ENCODE results near the gene RFPL1. TPM values are rescaled to one million over a fixed set of nuclear protein-coding genes. Genes with fewer than 3 reads are reported as not detected.
"Not testable (repeated sequence)": the region's sequence is repeated elsewhere in the genome, so short reads cannot be mapped to it uniquely, and the experiment has no call there.

The RFPL1 gene
- polyA plus RNA-seq (ENCODE audit: insufficient read length in 12 of 12): under 1 TPM in 6 of 12 donors, not detected in 6; 0.09 to 0.52 (median 0.25) TPM
- long read RNA-seq, donor 1: 0 reads
- long read RNA-seq, donor 2: 0 reads
- long read RNA-seq, donor 3: 0 reads
- long read RNA-seq, donor 4: 0 reads
- long read RNA-seq, donor 5: 0 reads
- long read RNA-seq, donor 6: 0 reads
- long read RNA-seq, donor 7: 0 reads
- long read RNA-seq, donor 8: 0 reads
- long read RNA-seq, donor 9: 0 reads
- long read RNA-seq, donor 10: 0 reads
- long read RNA-seq, donor 11: 0 reads

DNA sequence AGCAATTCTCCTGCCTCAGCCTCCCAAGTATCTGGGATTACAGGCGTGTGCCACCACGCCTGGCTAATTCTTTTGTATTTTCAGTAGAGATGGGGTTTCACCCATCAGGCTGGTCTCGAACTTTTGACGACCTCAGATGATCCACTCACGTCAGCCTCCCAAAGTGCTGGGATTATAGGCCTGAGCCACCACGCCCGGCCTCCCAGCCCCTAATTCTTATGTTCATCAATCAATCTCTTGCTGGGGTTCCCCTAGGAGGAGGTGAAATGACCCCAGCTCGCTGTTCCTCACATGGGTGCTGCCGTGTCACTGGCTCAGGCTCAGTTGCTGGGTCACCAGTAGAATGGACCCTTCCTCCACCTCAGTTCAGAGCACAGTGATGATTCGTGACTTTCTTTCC, at the start of gene RFPL1:
Gene RFPL1 (plus strand): TSS at position 301 of the 400 bp plus-strand sequence.
- DNase-seq: not testable (repeated sequence)

DNA sequence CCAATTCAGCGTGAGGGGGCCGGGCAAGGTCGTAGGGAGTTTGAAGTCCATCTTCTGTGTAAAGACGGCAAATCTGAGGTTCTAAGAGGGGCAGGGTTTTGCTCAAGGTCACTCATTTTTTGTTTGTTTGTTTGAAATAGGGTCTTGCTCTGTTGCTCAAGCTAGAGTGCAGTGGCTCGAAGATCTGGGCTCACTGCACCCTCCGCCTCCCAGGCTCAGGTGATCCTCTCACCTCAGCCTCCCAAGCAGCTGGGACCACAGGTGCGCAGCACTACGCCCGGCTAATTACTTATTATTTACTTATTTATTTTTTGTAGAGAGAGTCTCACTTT, 49.7 kb upstream of the RFPL1 start:
- DNase-seq: no peak

DNA sequence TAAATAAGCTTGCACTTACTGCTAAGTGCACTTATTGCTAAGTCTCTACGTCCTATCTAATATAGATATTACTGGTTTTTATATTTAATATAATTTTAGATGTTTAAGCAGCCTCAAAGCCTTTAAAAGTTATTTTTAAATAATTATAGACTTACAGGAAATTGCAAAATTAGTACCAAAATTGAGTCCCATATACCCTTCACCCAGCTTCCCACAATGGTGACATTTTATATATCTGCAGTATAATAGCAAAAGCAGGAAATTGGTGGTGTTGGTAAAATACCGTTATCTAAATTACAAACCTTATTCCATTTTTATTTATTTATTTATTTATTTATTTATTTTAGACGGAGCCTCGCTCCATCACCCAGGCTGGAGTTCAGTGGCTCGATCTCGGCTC, 48.1 kb upstream of the RFPL1 start:
- DNase-seq: no peak

DNA sequence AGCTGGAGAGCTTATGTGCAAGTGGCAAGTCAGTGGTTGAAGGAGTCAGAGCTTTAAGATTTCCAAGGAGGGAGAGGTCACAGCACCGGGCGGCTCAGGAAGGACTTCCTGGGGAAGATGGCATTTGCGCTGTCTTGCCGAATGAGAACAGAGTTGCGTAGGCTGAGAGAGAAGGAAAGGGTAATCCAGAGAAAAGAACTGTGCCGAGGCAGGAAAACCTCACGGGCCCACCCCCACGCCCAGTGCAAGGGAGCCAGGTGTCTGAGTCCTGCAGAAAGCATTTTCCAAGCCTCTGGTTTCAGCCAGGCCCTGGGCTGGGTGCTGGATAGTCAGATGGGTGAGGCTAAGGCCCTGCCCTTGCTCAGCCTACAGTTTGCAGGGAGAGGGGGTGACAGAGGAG, 46.8 kb upstream of the RFPL1 start:
- no peak for DNase-seq

DNA sequence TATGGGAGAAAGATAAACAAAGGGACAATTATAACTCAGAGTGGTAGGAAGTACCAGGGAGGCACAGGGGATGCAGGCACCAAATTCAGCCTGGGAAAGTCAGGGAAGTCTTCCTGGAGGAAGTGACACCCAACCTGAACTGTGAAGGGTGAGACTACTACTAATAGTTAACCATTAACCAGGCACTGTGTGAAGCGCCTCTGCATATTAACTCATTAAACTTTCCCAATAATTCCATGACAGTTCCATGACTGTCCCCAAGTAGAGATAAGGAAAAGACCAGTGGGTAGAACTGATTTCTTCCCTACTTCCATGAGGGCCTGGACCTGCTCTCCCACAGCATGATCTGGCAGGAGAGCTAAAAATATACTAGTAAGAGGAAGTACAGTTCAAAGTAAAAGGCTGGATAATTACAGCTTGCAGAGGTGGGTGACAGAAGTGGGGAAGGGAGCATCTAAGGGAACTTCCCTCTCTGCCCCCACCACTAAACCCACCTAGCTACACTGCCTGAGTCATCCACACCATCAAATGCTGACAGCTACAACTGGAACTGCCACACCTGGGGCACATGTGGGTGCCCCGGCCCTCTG, 45.3 kb upstream of the RFPL1 start:
- no peak for DNase-seq

DNA sequence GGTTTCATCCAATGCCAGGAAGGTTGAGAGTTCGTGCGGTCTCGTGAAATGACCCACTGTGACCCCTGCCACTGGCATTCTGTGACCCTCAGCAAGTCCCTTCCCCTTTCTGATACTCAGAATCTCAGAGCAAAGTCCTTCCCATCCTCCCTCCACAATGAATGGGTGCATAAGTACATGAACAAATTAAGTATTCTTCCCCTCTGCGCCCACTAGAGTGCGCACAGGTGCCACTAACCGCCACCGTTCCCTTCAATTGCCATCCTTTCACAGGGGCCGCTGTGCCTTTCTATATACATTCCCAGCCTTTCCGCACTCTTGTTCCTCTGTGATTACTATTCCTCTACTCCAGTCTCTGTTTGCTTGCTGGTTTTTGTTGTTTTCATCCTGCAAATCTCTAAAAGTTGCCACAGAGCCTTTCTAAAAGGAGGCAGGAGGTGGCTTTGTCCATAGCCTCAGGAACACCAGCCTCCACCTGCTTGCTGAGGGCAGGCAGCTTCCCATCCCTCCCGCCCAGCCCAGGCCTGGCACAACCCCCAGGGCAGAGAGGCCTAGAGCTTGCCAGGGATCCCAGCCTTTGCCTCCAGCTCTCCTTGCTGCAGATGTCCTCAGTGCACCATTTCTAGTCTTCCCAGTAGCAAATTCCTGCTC, 43.3 kb upstream of the RFPL1 start:
- peak; percentile 84 for DNase-seq

DNA sequence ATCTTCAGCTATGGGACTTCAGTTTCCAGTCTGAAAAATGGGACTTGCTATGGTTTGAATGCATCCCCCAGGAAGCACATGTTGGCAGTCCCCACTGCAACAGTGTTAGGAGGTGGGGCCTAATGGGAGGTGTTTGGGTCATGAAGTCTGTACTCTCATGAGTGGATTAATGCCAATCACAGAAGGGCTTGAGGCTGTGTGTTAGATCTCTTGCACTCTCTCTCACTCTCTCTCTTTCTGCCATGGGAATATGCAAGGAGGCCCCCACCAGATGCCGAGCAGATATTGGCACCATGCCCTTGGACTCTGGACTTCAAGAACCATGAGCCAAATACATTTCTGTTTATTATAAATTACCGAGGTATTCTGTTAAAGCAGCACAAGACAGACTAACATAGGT, 42.3 kb upstream of the RFPL1 start:
- no peak for DNase-seq

DNA sequence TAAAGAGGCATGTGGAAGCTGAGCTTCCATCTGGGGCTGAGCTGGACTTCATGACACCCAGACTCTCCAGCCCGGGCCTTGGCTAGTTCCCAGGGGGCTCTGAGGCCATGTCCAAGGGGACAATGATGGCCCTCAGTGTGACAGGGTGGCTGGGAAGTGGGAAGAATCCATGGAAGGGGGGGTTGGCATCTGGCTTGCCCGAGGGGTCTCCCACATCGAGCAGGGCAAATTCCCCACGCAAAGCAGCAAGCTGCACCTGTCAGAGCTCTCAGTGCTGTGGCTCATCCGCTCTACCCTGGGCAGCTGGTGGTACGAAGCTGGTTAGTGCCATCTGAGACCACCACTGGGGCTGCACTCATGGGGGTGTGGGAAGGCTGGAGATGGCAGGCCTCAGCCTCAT, 40.6 kb upstream of the RFPL1 start:
- DNase-seq: no peak

DNA sequence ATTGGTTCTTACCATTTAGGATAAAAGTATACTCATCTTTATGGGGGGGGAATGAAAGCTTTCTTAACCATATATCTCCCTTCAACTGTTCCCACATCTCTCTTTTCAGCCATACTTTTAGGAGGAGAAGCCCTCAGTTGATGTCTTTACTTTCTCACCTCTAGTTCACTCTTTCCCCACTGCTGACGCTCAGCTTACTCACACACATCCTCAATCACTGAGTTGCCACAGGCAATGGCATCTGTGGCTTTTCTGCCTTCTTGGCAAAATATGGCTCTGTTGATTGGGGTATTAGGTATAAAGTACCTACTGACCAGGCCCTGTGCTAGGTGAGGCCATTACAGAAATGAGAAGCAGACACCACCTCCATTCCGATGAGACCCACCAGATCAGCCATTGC, 37.8 kb upstream of the RFPL1 start:
- DNase-seq: no peak

DNA sequence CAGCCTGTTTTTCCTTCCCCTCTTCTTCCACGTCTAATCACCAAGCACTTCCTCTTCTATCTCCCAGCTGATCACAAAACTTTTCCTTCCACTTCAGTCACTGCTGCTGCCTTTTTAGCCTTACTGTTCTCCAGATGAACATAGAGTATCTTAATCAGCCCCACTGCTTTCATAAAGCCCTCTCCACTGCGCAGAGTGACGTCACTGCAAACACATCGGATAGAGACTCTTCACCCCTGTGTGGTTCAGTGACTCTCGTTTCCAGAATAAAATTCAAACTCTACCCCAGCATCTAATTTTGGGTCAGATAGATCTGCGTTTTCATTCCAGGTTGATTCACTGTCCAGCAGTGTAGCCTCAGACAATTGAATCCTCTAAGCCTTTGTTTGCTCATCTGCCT, 36.8 kb upstream of the RFPL1 start:
- DNase-seq: not testable (repeated sequence)

DNA sequence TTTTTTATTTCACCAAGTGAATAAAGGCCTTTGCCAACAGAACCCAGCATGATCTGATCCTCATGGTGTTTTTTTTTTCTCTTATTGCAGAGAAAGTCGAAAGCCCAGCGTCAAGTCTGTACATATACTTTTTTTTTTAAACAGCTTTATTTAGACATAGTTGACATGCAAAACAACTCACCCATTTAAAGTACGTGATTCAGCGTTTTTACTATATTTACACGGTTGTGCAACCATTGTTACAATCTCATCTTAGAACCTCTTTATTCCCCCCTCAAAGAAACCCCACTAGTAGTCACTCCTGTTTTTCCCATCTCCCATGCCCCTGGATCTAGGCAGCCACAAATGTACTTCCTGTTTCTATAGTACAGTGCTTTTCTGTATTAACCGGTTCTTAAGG, 29.4 kb upstream of the RFPL1 start:
- no peak for DNase-seq

DNA sequence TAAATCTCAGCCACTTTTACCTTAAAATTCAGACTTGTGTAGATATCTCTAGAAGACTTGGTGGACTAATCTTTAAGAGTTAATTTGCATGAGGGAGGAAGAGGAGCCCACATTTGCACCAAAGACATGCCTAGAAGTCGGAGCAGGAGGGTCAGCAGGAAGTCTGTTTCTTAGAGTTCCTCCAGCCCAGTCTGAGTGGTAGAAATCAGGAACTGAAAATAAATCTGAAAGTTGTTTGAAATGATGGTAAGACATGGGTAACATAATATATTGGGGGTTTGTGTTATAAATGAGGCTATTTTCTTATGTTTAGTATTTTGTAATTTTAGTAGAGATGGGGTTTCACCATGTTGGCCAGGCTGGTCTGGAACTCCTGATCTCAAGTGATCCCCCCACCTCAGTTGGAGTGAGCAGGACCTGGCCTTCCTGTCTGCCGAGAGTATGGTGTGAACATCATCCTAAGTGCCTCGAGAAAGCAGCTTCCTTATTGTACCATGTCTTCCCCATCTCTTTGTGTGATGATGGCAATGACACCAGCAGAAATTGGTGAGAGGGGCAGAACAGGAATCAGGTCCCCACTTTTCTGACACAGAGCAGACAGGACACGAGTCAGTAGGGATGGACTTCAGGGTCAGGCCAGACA, 26.7 kb upstream of the RFPL1 start:
- not testable (repeated sequence) for DNase-seq

DNA sequence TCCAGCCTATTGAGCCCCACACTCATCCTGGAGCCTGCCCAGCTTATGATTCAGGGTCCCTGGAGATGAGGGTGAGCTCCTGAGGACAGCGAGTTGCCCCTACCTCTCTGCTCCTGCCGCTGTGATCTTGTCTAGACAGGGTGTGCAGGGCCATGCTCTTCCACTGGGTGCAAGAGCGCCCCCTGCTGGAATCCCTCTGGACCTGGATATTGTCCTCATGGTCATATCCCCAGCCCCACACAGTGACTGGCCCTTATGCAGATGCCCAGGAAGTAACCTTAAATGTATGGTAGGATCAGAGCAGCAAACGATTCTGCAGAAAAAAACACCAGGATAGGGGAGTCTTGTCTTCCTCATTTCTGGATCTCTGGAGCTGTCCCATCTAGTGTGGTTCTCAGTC, 25.6 kb upstream of the RFPL1 start:
- not testable (repeated sequence) for DNase-seq

DNA sequence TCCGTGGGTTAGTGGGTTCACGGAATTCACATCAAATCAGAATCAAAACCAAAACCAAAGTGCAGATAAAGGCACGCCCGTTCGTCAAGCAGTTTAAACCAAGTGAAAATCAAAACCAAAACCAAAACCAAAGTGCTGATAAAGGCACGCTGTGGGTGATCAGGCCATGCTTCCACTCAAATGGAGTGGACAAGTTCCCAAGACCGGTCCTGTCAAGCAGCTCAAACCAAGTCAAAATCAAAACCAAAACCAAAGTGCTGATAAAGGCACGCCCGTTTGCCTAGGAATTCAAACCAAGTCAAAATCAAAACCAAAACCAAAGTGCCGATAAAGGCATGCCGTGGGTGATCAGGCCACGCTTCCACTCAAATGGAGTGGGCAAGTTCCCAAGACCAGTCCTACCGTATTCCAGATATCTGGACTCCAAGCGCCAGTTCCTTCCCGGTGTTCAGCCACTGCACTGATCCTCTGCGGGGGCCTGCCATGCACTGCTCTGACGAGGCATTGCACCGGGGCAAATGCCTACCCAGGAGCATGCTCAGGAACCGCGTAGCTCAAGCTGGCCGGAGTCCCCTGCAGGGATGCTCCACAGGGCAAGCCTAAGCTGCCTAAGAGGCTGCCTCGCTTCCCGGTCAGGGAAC, 23.3 kb upstream of the RFPL1 start:
- DNase-seq: not testable (repeated sequence)

DNA sequence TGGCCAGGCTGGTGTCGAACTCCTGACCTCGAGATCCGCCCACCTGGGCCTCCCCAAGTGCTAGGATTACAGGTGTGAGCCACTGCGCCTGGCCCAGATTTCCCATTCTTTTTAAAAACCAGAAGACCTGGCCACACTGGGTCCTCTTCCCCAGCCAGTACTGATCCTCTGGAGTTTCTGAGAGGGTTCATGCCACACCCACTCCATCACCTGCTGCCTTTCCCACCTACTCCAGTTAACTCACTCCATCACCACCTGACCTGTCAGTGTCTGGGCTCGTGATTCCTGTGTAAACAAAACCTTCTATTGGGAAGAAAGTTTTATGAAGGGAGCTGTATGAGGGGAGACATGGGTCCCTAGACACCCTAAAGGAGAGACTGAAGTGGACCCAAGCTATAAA, 19.7 kb upstream of the RFPL1 start:
- not testable (repeated sequence) for DNase-seq

DNA sequence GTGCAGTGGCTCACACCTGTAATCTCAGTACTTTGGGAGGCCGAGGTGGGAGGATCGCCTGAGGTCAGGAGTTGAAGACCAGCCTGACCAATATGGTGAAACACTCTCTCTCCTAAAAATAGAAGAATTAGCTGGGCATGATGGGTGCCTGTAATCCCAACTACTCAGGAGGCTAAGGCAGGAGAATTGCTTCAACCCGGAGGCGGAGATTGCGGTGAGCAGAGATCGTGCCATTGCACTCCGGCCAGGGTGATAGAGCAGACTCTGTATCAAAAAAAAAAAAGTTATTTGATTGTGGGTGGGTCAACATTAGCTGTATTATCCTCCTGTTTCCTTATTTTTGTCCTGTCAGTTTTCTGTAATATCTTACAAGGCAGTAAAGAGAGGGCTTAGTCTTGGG, 11.9 kb upstream of the RFPL1 start:
- DNase-seq: no peak

DNA sequence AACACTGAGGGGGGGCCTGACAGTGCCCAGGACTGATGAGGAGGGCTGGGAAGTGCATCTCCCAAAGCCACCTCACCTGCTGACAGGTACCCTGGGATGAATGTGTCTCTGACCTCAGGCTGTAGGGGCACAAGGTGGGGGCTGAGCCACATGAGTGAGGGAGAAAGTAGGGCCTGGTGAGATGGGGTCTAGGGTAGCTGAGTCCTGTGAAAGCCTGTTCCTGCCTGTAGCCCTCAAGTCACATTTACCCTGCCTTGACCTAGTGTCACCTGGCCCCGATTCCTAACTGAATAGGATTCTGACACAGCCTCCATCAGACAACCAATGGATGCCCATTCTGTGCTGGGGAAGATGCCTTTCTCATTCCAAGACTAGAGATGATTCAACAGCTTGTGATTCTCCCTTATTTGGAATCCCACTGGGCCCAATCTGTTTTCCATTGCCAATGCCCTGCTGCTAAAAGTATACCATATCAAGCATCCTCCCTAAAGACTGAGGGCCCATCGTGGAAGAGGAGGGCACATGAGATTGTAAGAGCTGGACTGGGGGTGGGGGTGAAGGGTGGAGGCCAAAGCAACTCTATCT, 11.1 kb upstream of the RFPL1 start:
- DNase-seq: no peak

DNA sequence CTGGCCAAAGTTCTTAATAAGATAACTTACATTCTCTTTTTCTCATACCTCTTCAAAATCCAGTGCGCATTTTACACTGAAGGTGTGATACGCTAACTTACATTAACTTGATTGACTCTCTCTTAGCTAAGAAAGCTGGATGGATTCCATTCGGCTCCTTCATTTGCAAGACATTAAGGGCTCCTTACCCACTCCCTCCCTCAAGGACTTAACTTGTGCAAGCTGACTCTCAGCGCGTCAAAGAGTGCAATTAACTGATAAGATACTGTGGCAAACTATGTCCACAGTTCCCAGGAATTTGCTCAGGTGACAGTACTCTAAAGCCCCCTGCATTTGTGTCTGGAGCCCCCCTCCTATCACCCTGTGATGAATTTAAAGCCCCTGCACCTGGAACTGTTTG, 6.4 kb upstream of the RFPL1 start:
- DNase-seq: no peak

DNA sequence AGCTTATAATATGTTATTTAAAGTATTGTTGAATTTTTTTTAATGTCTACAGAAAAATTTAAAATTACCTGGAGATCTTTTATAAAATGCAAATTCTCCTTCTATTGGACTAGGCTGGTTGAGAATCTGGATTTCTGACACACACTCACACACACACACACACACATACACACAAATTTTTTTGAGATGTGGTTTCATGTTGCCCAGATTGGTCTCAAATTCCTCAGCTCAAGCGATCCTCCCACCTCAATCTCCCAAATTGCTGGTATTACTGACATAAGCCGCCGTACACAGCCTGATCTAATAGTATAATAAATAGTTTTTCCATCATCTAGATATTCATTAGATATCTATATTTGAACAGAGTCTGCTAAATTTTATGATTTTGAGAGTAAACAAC, 4.5 kb upstream of the RFPL1 start:
- DNase-seq: no peak

DNA sequence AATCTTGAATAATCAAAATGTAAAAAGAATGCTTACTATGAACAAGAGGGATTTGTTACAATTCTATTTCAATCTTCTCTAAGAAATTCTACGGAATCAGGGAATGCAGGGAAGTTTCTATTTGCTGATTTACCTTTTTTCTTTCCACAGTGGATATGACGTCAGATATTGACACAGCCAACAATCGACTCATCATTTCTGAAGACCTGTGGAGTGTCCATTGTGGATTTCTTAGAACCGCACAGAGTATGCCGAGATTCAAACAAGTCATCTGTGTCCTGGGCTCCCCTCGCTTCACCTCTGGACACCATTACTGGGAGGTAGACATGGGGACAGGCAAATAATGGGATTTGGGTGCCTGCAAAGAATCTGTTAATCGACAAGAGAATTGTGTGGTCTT, 4.1 kb upstream of the RFPL1 start:
- no peak for DNase-seq

DNA sequence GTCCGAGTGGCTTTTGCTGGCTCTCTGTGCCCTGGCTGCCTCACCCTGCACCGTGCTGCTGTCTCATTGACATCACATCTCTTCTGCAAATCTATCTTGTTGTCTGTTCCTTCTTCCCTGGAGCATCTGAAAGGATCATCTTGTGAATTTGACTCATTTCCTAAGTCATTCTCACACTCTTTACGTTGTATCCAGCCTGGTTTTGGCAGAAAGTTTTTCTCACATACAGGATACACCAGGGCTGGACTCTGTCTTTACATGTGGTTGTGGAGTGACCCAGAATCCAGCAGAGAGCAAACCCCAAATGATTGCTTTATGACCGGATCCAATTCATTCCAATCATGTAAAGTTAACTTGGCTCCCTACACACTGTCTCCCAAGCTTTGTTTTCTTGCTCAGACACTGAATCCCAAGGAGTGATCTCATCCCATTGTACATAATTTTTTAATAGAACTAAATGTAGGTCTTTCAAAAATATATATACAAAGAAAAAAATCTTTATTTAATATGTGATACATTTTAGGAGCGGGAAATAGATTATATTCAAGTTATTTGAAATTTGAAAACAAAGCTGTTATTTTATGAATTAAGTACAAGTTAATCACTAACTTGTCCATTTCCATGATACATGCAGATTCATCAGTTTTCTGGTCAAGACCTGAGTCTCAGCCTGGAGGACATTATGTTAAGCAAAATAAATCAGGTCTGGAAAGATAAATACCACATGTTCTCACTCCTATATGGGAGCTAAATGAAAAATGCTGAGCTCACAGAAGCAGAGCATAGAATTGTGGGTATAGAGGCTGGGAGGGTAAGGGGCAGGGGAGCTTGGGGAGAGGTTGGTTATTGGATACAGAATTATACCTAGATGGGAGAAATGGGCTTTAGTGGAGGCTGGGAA, 2.9 kb upstream of the RFPL1 start:
- peak; percentile 26 for DNase-seq
